ENCODE data around the gene TP53TG3F.
"Not testable (repeated sequence)": the region's sequence is repeated elsewhere in the genome, so short reads cannot be mapped to it uniquely, and the experiment has no call there.

The TP53TG3F gene

GRCh38 chr16:33459312-33459711, at the start of gene TP53TG3F:
TSS of gene TP53TG3F (plus strand) at chr16:33459612. CDS start at chr16:33459680, 68 bp downstream.
- DNase-seq = not testable (repeated sequence)

- not testable (repeated sequence) for DNase-seq
Observed at GRCh38 chr16:33491611-33492010, 32.2 kb downstream of the TP53TG3F start.

GRCh38 chr16:33507231-33507630, 47.8 kb downstream of the TP53TG3F start:
- DNase-seq = not testable (repeated sequence)

- DNase-seq = not testable (repeated sequence)
Observed at GRCh38 chr16:33509070-33509469, 49.7 kb downstream of the TP53TG3F start.

- DNase-seq = not testable (repeated sequence)
Observed at GRCh38 chr16:33509906-33510305, 50.5 kb downstream of the TP53TG3F start.

Measured in stimulated activated CD4-positive, alpha-beta T cell treated with anti-CD3 and anti-CD28 coated beads, Interleukin-12 subunit alpha, Interleukin-12 subunit beta, amount 100 ng/mL, for 4 hours (primary cell).